ENCODE results near the gene COL23A1. TPM values are rescaled to one million over a fixed set of nuclear protein-coding genes. Genes with fewer than 3 reads are reported as not detected.

Gene COL23A1
- 0.33 and 0.43 TPM in 2 replicates for total RNA-seq

DNA sequence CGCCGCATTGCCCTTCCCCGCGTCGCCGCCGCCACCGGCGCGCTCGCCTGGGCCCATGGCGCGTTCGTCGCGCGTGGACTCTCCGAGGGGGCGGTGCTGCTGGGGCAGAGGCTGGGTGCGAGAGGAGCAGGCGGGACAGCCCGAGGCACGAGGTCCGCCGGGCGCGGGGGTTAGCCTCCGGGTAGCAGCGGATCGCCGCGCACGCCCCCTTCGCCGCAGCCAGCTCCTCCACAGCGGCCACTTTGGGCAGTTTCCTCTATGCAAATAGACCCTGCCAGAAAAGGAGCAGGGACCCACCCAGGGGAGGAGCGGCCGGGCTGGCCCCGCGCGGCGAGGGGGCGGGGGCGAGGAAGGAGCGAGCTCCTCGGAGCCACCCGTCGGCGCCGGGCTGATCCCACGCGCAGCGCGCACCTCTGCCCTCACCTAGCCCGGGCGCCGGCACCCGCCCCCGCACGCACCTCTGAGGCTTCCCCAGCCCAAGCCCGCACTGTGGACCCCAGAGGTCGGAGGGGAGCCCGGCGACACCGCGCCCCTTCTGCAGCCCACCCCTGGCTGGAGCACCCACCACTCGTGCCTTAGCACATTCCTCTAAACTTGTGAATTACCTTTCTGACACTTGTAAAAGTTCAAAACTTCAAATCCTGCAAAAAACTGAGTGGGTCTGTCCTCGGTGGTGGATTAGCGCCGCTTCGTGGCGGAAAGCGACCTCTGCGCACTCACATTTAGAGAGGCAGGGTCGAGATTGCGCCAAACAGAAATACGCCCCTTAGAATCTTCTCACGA is at the start of gene COL23A1:
TSS of gene COL23A1 (minus strand) at position 253 of the 783 bp plus-strand sequence.

DNA sequence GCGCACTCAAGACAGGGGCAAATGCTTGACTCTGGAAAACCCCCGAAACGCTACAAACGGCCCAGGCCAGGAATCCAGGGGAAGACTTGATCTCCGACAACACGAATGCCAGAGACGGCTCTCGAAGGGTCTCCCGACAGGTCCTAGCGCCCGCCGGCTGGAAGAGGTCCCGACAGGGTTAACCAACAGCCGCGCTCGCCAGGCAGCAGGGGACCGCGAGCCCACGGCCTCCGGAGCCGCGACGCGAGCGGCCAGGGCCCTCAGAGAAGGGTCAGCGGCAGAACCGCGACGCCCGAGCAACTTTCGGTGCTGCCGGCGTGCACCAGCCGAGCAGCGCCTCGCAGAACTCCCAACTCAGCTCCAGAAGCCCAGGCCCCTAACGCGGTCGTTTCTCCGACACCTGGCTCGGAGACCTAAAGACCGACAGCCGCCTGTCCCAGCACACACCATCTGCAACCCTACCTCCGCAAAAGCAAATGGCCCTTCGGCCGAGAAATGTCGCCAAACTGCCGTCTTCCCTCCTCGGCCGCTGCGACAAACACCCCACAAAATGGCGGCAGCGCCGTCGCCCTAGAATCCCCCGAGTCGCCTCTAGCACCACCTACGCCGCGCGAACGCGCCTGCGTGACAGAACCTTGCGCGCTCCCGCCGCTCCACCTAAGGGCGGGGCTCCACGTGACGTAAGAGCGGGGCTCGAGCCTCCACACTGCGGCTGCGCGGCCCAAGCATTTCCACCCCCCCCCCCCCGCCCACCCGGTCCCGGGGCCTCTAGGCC is 36.5 kb upstream of the COL23A1 start, which contains the start of gene CLK4:
TSS of gene CLK4 (minus strand) at position 567 of the 775 bp plus-strand sequence. CDS start 3,634 bp downstream, outside the sequence.

GRCh38 chr5:178232124-178232919 is 357.9 kb downstream of the COL23A1 start, which contains the start of gene PHYKPL:
Gene PHYKPL (minus strand): TSS chr5:178232802. CDS start chr5:178232550, 252 bp downstream.

DNA sequence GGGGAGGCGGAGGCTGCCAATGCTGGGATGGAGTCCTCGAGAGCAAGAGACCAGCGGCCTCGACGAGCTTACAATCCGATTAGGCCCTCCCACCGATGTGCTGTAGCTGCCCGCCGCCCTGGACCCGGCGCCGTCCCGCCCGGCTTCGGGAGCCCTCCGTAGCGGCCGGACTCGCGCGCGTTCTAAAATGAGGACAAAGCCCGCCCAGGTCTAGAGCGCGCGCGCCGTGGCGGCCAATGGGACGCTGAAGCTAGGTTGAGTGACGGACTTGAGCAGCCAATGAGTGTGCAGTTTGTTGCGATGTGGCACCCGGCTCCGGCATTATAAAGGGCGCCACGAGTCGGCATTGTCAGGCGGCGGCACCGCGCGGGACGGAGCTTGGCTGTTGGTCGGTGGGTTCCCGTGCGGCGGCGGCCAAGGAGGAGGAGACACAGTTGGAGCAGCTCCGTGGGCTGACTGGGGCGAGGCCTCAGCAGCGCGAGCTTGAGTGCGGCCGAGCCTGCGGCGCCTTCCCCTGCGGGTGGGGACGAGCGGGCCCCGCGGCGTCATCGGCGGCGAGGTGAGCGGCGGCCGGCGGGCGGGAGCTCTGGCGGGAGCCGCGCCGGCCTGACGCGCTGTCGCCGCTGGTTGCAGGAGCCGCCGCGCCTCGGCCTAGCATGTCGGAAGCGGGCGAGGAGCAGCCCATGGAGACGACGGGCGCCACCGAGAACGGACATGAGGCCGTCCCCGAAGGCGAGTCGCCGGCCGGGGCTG is 385.8 kb downstream of the COL23A1 start, which contains the start of gene HNRNPAB:
TSS of gene HNRNPAB (plus strand) at position 352 of the 753 bp plus-strand sequence. CDS start at position 657, 305 bp downstream.

Other genes starting within 250 kb of the COL23A1 start
- gene CLK4, start 36.7 kb upstream of the COL23A1 start, total RNA-seq, result 26.1 and 33.3 TPM in 2 replicates
- gene ZNF354A, start 140.3 kb upstream of the COL23A1 start, total RNA-seq, result 6.9 and 7.5 TPM in 2 replicates